Urothelium cell line (cell line): ENCODE results near the gene PELI2.

Source experiments
- DNase-seq: peaks from one replicate; pipeline ENCODE4 v3.0.0; 2011; ENCODE audit warnings: low spot score, mixed read lengths
- FAIRE-seq: peaks from 2 replicates; lab custom pipeline; 2011; peaks lifted over from hg19 to GRCh38; lab: Jason Lieb, UNC

The PELI2 gene

GRCh38 chr14:56284641-56285040 is 166.4 kb downstream of the PELI2 start:
- DNase-seq (no peak), FAIRE-seq (peak; percentile 27)

GRCh38 chr14:56289155-56289554 is 170.9 kb downstream of the PELI2 start:
- DNase-seq: no peak
- no peak for FAIRE-seq

- no peak for DNase-seq
- FAIRE-seq: peak; percentile 55
Observed at GRCh38 chr14:56290195-56290594, 172.0 kb downstream of the PELI2 start.

- DNase-seq (no peak), FAIRE-seq (no peak)
Observed at GRCh38 chr14:56292970-56293369, 174.8 kb downstream of the PELI2 start.

- FAIRE-seq (peak; percentile 90), DNase-seq (no peak)
Observed at GRCh38 chr14:56293506-56293905, 175.3 kb downstream of the PELI2 start.

GRCh38 chr14:56294128-56294527 is 175.9 kb downstream of the PELI2 start:
- FAIRE-seq (no peak), DNase-seq (no peak)

- DNase-seq: no peak
- FAIRE-seq: no peak
Observed at GRCh38 chr14:56295743-56296142, 177.5 kb downstream of the PELI2 start.

- no peak for DNase-seq
- no peak for FAIRE-seq
Observed at GRCh38 chr14:56297449-56297848, 179.2 kb downstream of the PELI2 start.

GRCh38 chr14:56299306-56299984 is 181.2 kb downstream of the PELI2 start:
- FAIRE-seq (no peak), DNase-seq (no peak)

- FAIRE-seq (peak; percentile 72), DNase-seq (peak; percentile 79)
Observed at GRCh38 chr14:56300495-56300894, 182.3 kb downstream of the PELI2 start.

- FAIRE-seq: peak; percentile 75
- no peak for DNase-seq
Observed at GRCh38 chr14:56304456-56304855, 186.2 kb downstream of the PELI2 start.

GRCh38 chr14:56309198-56309597 is 191.0 kb downstream of the PELI2 start:
- FAIRE-seq: no peak
- no peak for DNase-seq

GRCh38 chr14:56310643-56311042 is 192.4 kb downstream of the PELI2 start:
- FAIRE-seq (peak; percentile 89), DNase-seq (peak; percentile 62)

GRCh38 chr14:56313789-56314188 is 195.6 kb downstream of the PELI2 start:
- peak; percentile 71 for FAIRE-seq
- DNase-seq: no peak

- no peak for DNase-seq
- FAIRE-seq: no peak
Observed at GRCh38 chr14:56318393-56319115, 200.3 kb downstream of the PELI2 start.

- DNase-seq (no peak), FAIRE-seq (no peak)
Observed at GRCh38 chr14:56321861-56322260, 203.7 kb downstream of the PELI2 start.

- DNase-seq (no peak), FAIRE-seq (no peak)
Observed at GRCh38 chr14:56322531-56322930, 204.3 kb downstream of the PELI2 start.

GRCh38 chr14:56324454-56324853 is 206.2 kb downstream of the PELI2 start:
- DNase-seq (no peak), FAIRE-seq (peak; percentile 46)

- FAIRE-seq (no peak), DNase-seq (no peak)
Observed at GRCh38 chr14:56324856-56325699, 206.9 kb downstream of the PELI2 start.

GRCh38 chr14:56328021-56328420 is 209.8 kb downstream of the PELI2 start:
- DNase-seq (no peak), FAIRE-seq (peak; percentile 42)

- no peak for DNase-seq
- FAIRE-seq: peak; percentile 70
Observed at GRCh38 chr14:56331592-56332216, 213.5 kb downstream of the PELI2 start.
